Smooth muscle cell (in vitro differentiated cells): ENCODE results near the gene TTLL6. TPM values are rescaled to one million over a fixed set of nuclear protein-coding genes. Genes with fewer than 3 reads are reported as not detected.
"Not testable (repeated sequence)": the region's sequence is repeated elsewhere in the genome, so short reads cannot be mapped to it uniquely, and the experiment has no call there.

Experiments
- DNase-seq: peaks from one replicate; lab custom pipeline; 2025; ENCODE audit not compliant: unreplicated experiment; lab: John Stamatoyannopoulos, UW
- H2AFZ ChIP-seq: fragments of 200-600 bp; sonication (generic); 2 replicates; pipeline ENCODE4 v1.6.0; 2016; ENCODE audit warnings: antibody characterized with exemption, low read depth, mild to moderate bottlenecking
- H3F3A ChIP-seq: fragments of 200-600 bp; sonication (generic); 2 replicates; pipeline ENCODE4 v1.6.0; 2017; ENCODE audit warnings: antibody characterized with exemption, low read depth
- H3K27ac ChIP-seq: fragments of 200-600 bp; sonication (generic); 2 replicates; pipeline ENCODE4 v1.5.1; 2016; ENCODE audit warnings: low read depth, mild to moderate bottlenecking
- H3K27me3 ChIP-seq: fragments of 200-600 bp; sonication (generic); 2 replicates; pipeline ENCODE4 v1.6.1; 2016; ENCODE audit warnings: low read depth, mild to moderate bottlenecking
- H3K36me3 ChIP-seq: fragments of 200-600 bp; sonication (generic); 2 replicates; pipeline ENCODE4 v1.5.1; 2016; ENCODE audit warnings: low read depth
- H3K4me1 ChIP-seq: fragments of 200-600 bp; sonication (generic); 2 replicates; pipeline ENCODE4 v1.5.1; 2016; ENCODE audit warnings: low read depth
- H3K4me2 ChIP-seq: fragments of 200-600 bp; sonication (generic); 2 replicates; pipeline ENCODE4 v1.6.0; 2016; ENCODE audit warnings: mild to moderate bottlenecking
- H3K4me3 ChIP-seq: fragments of 200-600 bp; sonication (generic); 2 replicates; pipeline ENCODE4 v1.5.1; 2016; ENCODE audit warnings: mild to moderate bottlenecking
- H3K79me2 ChIP-seq: fragments of 200-600 bp; sonication (generic); 2 replicates; pipeline ENCODE4 v1.6.0; 2016; ENCODE audit warnings: low read depth, mild to moderate bottlenecking
- H3K9ac ChIP-seq: fragments of 200-600 bp; sonication (generic); 2 replicates; pipeline ENCODE4 v1.6.0; 2016; ENCODE audit warnings: low read depth
- H3K9me3 ChIP-seq: fragments of 200-600 bp; sonication (generic); replicated peaks from 2 replicates; pipeline ENCODE4 v1.5.1; 2016; ENCODE audit warnings: low read depth
- H4K20me1 ChIP-seq: fragments of 200-600 bp; sonication (generic); 2 replicates; pipeline ENCODE4 v1.6.0; 2016; ENCODE audit warnings: low read depth
- WGBS: methylation state at CpG from one replicate; pipeline ENCODE4 v1.1.7; 2016; ENCODE audit warnings: low lambda C conversion rate; 5-methylcytosine and 5-hydroxymethylcytosine counted together
- polyA plus RNA-seq: library from polyadenylated mRNA; unstranded; fragments of >200 nt; fragmentation: Nextera tagmentation; extraction: Ambion mirVana; gene quantifications from 2 replicates; pipeline ENCODE4 v1.2.1, GENCODE V29; 2016
- total RNA-seq: library from RNA; depleted of rRNA; stranded (reverse); fragments of >200 nt; gene quantifications from 2 replicates; pipeline ENCODE4 v1.2.3, GENCODE V29; 2014
- TF ChIP-seq, protein P1 (sequence below): fragments of 200-600 bp; sonication (generic); IDR thresholded peaks from 2 replicates; pipeline ENCODE4 v1.5.1; 2017; ENCODE audit warnings: borderline replicate concordance, mild to moderate bottlenecking, antibody characterized with exemption; ENCODE audit not compliant: insufficient read depth, poor library complexity, severe bottlenecking

The TTLL6 gene
- total and polyA plus RNA-seq, 2 experiments from 2014 or later: 0.41 TPM; not detected in 1

GRCh38 chr17:48799069-48799723 lies 17.8 kb downstream of the TTLL6 start:
- TF ChIP-seq, protein P1, sequence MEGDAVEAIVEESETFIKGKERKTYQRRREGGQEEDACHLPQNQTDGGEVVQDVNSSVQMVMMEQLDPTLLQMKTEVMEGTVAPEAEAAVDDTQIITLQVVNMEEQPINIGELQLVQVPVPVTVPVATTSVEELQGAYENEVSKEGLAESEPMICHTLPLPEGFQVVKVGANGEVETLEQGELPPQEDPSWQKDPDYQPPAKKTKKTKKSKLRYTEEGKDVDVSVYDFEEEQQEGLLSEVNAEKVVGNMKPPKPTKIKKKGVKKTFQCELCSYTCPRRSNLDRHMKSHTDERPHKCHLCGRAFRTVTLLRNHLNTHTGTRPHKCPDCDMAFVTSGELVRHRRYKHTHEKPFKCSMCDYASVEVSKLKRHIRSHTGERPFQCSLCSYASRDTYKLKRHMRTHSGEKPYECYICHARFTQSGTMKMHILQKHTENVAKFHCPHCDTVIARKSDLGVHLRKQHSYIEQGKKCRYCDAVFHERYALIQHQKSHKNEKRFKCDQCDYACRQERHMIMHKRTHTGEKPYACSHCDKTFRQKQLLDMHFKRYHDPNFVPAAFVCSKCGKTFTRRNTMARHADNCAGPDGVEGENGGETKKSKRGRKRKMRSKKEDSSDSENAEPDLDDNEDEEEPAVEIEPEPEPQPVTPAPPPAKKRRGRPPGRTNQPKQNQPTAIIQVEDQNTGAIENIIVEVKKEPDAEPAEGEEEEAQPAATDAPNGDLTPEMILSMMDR: no peak
- WGBS: 92% methylated on average over 11 of the region's 11 CpGs
- no peak overlapping the region for H3K27ac ChIP-seq

GRCh38 chr17:48796163-48796522 lies 20.9 kb downstream of the TTLL6 start:
- not testable (repeated sequence) for H3K79me2 ChIP-seq, H3K9me3 ChIP-seq, H3K4me2 ChIP-seq, H3K4me1 ChIP-seq, H2AFZ ChIP-seq, H4K20me1 ChIP-seq, H3K27me3 ChIP-seq, H3K4me3 ChIP-seq, H3K9ac ChIP-seq, H3K36me3 ChIP-seq, DNase-seq
- Histone ChIP-seq H3K27ac (peak overlapping the region; percentile 67), H3F3A (peaks cover 19% of the 10 kb centered on the region)
- WGBS: 73% methylated on average over 6 of the region's 6 CpGs

More at GRCh38 chr17:48799069-48799723, 17.8 kb downstream of the TTLL6 start:
- Histone ChIP-seq H2AFZ (no peak overlapping the region), H4K20me1 (no peaks in the 10 kb centered on the region), H3K9ac (no peak overlapping the region), H3K4me1 (no peaks in the 10 kb centered on the region), H3K36me3 (no peaks in the 10 kb centered on the region), H3K27me3 (no peaks in the 10 kb centered on the region), H3K79me2 (no peaks in the 10 kb centered on the region), H3K4me3 (no peak overlapping the region), H3F3A (peaks cover 19% of the 10 kb centered on the region), H3K4me2 (no peak overlapping the region), H3K9me3 (no peaks in the 10 kb centered on the region)
- DNase-seq: no peak

GRCh38 chr17:48795444-48796162 lies 21.4 kb downstream of the TTLL6 start:
- Histone ChIP-seq H3K4me2 (no peak overlapping the region), H3K36me3 (no peaks in the 10 kb centered on the region), H3K27me3 (no peaks in the 10 kb centered on the region), H3K27ac (peak overlapping the region; percentile 67), H3F3A (peaks cover 19% of the 10 kb centered on the region), H4K20me1 (no peaks in the 10 kb centered on the region), H3K4me1 (no peaks in the 10 kb centered on the region), H3K4me3 (no peak overlapping the region), H3K9ac (no peak overlapping the region), H3K79me2 (no peaks in the 10 kb centered on the region), H2AFZ (no peak overlapping the region), H3K9me3 (no peaks in the 10 kb centered on the region)
- DNase-seq: peak; percentile 11
- WGBS: 32% methylated on average over 10 of the region's 10 CpGs
- TF ChIP-seq, protein P1: no peak

GRCh38 chr17:48792033-48792798 lies 24.8 kb downstream of the TTLL6 start:
- no peaks in the 10 kb centered on the region for H3K36me3 ChIP-seq
- H3K27ac ChIP-seq: no peak overlapping the region
- H3K27me3 ChIP-seq: no peaks in the 10 kb centered on the region
- no peak overlapping the region for H3K4me3 ChIP-seq
- DNase-seq: no peak
- peaks cover 19% of the 10 kb centered on the region for H3F3A ChIP-seq
- no peak overlapping the region for H3K4me2 ChIP-seq
- H3K79me2 ChIP-seq: no peaks in the 10 kb centered on the region
- no peak overlapping the region for H2AFZ ChIP-seq
- no peak overlapping the region for H3K9ac ChIP-seq
- no peaks in the 10 kb centered on the region for H3K4me1 ChIP-seq
- TF ChIP-seq, protein P1: no peak
- WGBS: 91% methylated on average over 3 of the region's 3 CpGs
- no peaks in the 10 kb centered on the region for H3K9me3 ChIP-seq
- no peaks in the 10 kb centered on the region for H4K20me1 ChIP-seq
